HG03045 (cell line): ENCODE data around the gene CPED1.
"Not testable (repeated sequence)": the region's sequence is repeated elsewhere in the genome, so short reads cannot be mapped to it uniquely, and the experiment has no call there.

ENCODE experiments used
- ATAC-seq: cut with Tn5 transposase; IDR thresholded peaks from one replicate; pipeline ENCODE4 v1.9.1; 2021; ENCODE audit warnings: mild to moderate bottlenecking, moderate library complexity; ENCODE audit not compliant: unreplicated experiment

The CPED1 gene

GRCh38 chr7:121303422-121304101 is 315.1 kb downstream of the CPED1 start:
- no peak for ATAC-seq

GRCh38 chr7:121304102-121304658 is 315.7 kb downstream of the CPED1 start:
- no peak for ATAC-seq

DNA sequence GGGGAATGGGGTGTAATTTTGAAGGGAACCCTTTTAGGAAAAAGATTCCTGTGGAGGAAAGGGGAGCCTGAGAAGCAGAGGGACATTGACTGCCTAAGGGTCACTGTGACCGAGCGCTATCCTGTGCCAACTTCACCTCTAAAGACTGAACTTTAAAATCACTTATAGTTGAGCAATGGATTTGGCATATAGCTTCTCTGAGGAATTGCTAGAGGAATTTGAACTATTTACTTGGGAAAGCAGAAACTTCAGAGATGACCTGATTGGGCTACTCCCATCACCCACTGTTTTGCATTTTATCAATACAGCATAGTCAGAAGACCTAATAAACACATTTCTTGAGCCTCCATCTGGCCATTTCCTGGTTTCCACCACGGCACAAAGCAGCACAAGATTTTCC is 316.6 kb downstream of the CPED1 start:
- no peak for ATAC-seq

DNA sequence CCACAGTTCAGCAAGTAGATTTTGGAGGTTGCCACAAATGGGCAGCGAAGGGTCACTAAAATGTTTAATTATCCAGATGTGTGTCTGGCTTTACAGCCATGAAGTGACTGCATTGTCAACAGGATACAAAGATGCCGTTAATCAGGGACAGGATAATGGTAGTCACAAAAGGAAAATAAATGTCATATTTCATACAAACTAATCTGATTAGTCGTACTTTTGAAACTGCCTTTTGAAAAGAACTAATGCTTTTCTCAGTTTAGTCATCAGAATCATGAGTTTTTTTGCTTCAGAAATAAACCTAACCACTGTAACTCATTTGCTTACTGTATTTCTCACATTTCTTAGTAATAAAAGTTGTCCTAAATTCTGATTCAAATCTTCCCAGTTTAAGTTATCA is 318.1 kb downstream of the CPED1 start:
- no peak for ATAC-seq

DNA sequence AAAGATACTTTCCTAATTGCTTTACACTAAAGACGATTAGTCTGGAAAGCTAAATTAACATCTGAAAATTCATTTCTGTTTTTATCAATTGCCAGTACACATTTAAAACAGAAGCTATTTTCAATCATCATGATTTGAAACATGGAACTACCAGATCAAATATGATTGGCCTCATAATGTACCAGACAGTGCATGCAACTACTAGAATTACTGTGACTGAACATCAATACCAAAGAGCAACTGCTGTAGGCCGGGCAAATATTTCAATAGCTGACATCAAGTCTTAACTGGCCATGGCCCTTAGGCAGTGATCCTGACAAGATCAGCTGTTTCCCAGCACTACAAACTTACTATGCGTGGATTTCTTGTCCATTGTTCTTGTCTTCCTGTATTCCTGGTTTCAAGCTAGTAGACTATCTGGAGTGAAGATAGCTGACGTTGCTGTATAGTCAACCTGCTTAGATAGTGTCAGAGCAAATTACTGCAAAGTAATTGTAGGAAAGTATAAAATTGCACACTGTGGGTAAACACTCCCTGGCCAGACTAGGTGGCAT is 318.6 kb downstream of the CPED1 start:
- ATAC-seq, result no peak

DNA sequence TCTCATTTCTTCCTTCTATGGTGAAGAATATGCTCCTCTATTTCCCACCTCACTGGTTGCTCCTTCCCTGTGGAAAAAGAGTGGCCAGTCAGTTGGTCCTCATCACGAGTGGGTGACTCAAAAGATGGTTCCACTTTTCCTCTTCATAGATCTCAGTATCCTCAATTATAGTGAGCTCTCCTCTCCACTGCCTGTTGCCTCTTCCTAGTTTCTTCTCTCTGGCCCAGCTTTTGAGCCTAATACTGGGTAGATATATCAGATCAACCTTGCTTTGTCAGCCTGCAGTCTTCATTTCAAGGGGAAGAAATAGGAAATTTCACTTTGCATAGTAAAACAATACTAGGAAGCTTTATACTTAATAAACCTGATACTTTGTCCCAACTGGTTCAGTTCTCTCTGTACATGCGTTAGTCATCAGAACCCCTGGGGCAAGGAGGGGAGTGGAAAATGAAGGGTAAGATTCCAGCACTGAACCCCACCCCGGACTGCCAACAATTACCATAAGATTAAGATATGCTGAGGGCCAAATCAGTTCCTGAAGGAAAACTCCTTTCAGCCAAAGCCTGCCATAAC is 324.8 kb downstream of the CPED1 start:
- no peak for ATAC-seq

DNA sequence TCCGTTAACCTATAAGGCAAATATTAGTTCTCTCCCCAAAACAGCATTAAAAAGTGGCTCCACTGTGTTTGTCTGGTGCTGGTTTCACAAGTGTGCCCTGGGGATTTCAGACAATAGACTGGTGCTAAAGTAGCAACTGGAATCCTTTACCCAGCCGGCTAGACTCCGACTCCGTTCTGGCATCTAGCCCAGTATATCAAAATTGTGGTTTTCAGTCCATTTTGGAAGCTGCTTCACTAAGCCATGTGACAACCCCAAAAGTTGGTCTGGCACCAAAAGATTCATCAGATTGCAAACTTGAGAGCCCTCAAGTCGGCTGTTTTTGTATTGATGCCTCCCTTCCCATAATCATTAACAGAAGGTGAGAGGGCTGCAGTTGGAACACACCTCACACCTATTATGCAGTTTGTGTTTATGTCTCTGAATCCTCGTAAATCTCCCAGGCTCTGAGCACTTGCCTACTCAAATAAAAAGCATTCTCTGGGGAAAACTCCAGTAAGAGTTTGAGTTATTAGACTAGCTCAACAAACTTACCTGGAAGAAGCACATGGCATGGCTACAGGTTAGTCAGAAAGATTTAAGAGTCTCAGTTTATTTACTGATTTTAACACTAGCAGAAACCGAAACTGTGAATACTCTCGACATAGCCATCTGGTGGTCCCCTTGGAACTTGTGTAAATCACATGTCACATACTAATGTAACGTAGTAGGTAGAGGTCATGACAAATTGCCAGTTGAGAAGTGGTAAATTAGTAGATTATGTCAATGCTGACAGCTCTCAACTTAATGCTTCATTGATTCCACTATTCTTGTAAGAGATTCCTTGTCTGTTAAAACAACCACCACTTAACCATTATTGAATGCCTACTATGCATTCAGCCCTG is 325.5 kb downstream of the CPED1 start:
- peak; percentile 87 for ATAC-seq

- ATAC-seq, result not testable (repeated sequence)
Measured at GRCh38 chr7:121315170-121315569, 326.7 kb downstream of the CPED1 start.

DNA sequence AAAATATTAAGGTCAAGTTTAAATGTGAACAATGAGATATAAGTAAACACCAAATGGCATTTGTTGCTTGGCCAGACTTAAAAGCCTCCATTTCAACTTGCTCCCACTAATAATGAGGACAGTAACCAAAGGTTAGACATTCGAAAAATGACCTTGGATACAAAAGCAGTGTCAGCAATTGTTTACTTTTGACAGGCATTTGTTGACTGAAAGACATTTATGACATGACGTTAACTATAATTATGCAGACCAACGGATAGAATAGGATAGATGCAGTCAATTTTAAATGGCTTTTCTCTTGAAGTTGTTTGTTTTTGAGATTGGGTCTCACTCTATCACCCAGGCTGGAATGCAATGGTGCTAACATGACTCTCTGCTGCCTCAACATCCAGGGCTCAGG is 333.9 kb downstream of the CPED1 start:
- no peak for ATAC-seq

DNA sequence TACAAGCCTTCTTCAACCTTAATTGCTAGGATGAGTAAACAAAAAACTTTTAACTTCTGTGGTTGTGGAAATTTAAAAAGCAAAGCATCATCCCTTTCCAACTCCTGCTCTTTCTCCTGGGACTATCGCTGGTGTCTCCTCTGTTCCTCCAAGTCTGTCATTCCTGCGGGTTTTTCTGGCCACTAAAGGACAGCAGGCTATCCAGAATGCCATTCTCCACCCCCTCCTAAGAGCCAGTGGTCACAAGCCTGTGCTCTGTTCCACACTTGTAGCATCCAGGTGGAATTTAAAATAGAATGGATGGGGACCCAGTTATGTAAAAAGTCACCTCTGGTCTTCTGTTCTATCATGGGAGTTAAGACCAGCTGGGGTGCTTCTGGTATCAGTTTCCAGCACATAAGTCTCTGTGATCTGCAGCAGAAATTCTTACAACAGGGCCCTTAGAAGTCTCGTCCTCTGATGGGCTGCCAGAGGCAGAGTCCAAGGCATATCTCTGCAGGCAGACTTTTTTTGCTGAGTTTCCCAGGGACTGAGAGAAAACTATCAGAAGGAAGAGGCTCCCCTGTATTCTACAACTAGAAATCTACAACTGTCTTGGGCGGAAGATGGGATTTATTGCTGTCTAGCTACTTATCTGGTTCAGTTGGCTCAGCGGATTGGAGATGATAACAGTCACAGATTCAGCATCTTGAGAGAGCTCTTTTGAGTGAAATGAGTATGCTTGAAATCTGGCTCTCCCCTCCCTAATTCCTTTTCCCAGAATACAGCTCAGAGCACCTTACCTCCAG is 335.2 kb downstream of the CPED1 start:
- no peak for ATAC-seq

- ATAC-seq, result no peak
Measured at GRCh38 chr7:121327671-121328070, 339.2 kb downstream of the CPED1 start.

GRCh38 chr7:121328508-121329190 is 340.1 kb downstream of the CPED1 start, which contains the start of gene WNT16:
Gene WNT16, plus strand, starts transcription at chr7:121329000. Its CDS starts 293 bp downstream, at chr7:121329293.
- no peak for ATAC-seq

DNA sequence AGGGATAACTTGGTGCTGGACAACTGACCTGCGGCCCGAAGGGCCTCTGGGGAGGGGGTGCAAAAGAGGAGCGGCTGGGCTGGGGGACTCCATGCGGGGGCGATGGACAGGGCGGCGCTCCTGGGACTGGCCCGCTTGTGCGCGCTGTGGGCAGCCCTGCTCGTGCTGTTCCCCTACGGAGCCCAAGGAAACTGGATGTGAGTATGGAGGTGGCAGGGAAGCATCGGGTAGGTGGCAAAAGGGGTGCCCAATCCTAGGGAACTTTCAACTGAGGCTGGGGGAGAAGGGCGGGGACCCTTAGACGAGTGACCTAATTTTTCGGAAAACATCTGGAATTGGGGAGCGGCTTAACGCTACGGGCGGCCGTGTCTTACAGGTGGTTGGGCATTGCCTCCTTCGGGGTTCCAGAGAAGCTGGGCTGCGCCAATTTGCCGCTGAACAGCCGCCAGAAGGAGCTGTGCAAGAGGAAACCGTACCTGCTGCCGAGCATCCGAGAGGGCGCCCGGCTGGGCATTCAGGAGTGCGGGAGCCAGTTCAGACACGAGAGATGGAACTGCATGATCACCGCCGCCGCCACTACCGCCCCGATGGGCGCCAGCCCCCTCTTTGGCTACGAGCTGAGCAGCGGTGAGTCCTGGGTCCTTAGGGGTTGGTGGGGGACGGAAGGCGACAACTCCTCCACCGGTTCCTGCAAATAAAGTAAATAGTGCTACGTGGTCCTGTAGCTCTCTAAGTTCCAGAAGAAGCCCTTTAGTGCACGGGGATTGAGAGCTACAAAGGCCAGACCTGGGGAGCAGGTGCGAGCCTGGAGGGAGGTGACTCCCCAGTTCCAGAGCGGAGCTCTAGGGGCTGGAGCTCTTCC is 340.9 kb downstream of the CPED1 start:
- peak; percentile 42 for ATAC-seq

DNA sequence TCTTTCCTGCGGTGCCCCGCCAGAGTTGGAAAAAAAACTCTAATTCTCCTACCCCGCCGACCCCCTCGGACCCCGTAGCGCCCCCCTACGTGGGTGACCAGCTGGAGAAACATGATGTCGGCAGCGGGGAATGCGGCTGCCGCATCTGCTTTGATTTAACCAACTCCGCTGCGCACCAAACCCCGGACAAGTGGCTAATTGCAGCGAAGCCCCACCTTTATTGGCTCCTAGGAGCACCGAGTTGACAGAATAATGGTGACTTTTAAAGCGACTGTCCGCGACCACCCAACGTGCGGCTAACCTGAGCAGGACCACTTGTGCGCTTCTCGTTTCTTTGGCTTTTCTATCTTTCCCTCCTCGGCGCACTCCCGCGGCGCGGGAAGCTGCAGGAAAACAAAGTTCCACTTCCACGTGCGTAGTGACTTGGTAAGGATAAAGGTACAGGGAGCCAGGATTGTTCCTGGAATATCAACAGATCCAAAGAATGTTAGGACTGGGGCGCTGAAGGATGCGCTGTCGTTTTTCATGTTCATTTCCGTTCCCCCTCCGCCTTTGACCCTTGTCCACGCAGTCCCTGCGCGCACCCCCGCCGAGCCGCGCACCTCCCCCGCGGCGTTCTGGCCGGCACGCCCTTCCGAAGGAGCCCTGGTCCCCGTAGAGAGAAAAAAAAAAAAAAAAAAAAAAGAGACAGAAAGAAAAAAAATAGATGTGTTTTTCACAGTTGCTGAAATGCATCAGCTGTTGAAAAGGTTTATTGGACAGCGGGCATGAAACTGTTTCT is 341.7 kb downstream of the CPED1 start:
- ATAC-seq, result peak; percentile 44

DNA sequence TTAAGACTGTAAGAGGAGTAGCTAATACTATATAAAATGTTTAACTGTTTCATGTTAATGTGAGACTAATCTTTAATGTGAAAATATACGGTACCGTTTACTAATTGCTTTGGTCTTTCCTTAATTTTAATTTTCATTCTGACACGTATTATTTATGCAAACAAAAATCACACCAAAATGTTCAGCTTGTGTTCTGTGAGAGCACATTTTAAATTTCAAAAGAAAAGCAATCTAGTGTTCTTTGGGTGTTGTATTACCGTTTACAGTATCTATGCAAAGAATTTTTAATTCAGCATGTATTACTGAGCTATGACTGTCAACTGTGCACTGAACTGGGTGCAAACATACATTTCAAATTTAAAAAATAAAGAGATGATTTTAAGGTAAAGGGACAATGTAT is 342.5 kb downstream of the CPED1 start:
- no peak for ATAC-seq

GRCh38 chr7:121331574-121331973 is 343.1 kb downstream of the CPED1 start:
- no peak for ATAC-seq

GRCh38 chr7:121334376-121334775 is 345.9 kb downstream of the CPED1 start:
- ATAC-seq, result no peak
